ENCODE results near the gene FTSJ3.
A peak's percentile ranks its signal among the peaks of the same experiment; 100 is the strongest.

FTSJ3 gene

DNA sequence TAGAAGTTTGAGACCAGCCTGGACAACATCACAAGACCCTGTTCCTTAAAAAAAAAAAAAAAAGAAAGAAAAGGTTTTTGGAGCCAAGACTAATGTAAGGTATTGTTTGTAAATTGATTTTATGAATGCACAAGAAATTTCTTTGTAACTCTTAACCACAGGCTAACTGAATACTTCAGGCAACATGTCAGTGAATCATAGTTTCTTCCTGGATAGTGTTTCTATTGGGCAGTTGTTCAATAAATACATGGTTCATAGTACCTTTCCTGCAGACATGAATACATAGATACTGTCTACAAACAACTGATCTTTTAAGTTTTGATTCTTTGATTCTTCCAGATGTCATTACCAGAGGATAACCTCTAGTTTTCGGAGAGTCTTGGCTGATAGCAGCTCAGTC lies 41.9 kb downstream of the FTSJ3 start:
- no peak for DNase-seq

DNA sequence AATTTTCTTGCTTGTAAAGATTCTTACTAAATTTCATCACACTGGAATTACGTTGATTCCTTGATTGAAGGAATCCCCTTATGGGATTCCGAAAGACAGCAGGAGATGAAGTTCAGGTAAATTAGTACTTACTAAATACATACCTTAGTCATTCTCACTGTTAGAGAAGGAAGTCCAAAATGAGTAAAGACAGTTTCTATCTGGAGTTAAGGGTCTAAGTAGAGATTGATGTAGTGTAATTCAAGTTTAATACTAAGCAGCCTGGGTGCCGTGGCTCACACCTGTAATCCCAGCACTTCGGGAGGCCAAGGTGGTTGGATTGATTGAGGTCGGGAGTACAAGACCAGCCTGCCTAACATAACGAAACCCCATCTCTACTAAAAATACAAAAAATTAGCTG lies 43.9 kb downstream of the FTSJ3 start:
- DNase-seq = no peak

DNA sequence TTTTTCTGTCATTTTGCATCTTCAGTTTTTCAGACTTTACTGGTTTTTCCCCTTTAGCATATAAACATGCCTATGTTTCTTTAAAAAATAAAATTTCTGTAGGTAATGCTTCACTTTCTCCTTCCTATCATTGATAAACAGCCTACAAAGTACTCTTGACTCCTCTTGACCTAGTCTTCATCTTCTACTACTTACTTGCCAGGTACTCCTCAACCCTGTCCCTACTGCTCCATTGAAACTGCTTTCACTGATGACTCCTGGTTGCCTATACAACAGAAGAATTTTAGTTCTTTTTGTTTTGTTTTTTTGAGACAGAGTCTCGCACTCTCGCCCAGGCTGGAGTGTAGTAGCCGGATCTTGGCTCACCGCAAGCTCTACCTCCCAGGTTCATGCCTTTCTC lies 46.5 kb downstream of the FTSJ3 start:
- DNase-seq = no peak

DNA sequence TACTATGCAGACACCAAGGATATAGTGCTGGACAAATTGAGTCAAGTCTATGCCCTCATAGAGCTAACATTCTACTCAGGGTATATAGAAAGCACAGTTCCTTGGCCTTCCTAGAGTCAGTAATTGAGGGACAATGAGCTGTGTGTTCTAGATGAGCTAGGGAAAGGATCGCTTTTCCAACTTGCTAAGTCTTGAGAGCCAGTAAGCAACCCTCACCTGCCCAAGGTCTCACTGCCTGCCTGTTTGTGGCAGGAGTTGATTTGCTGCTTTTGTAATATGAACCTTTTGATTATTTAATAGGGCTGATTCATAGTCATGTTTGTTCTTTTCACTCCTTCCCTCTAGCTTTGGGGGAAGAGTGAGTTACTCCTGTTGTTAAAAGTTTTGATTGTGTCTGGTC lies 47.0 kb downstream of the FTSJ3 start:
- no peak for DNase-seq

DNA sequence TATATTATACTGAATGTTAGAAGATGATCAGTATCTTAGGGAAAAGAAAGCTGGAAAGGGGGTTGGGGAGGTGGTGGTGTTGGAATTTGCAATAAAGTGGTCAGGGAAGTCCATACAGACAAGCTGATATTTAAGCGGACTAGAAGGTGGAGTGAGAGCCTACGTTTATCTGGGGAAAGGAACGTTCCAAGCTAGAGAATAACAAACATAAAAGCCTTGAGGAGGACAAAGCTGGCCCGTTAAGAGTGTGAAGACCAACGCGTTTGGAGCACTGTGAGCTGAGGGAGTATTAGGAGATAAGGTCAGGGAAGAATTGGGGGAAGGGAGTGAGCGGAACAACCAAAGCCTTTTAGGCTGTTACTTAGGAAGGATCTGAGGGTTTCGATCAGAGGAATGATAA lies 52.0 kb downstream of the FTSJ3 start:
- no peak for DNase-seq

DNA sequence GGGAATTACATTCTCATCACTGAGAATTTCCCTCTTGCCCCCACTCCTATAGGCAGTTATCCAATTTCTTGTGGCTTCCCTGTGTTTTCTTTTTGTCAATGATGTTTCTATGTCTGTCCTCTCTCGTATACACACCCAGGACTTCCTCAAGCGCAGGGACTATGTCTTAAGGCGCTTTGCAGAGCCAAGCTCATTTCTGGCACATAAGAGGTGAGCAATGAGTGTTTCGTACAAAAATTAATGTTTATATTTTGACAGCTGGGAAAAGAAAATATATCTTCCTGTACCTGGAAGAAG lies 52.5 kb downstream of the FTSJ3 start:
- DNase-seq = no peak

DNA sequence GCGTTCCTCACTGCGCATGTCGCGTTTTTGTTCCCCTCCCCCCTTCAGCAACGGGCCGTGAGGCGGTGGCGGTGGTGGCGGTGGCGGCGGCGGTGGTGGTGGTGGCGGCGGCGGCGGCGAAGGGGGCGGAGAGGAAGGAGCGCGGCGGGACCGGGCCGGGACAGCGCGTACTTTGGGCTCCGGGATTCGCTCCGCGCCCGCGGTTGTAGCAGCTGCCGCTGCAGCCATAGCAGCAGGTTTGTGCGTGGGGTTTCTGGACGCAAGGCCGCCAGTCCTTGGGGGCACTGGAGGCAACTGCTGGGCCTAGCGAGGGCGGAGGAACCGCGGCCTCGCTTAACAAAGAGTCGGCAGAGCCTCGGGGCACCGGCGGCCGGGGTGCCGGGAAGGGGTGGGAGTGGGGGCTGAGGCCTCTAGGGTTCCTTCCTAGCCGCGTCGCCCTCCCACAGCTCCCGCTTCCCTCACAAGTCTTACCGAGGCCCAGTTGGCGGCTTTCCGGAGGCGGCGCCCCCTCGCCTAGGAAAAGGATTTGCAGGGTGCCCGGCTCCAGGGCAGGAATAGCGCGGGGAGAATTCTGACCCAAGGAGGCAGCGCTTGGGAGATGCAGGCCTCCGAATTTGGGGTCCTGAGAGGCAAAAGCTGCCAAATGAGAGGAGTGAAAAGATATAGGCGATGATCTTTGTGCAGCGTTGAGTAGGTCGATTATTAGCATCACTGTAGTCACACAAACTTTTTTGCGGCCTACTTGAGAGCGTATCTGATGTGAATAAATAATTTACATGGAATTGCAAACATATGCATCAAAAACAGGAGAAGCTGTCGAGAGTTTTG lies 53.1 kb downstream of the FTSJ3 start, which contains the start of gene DDX42:
Gene DDX42 (plus strand): TSS at position 30 of the 828 bp plus-strand sequence. CDS start 12,880 bp downstream, outside the sequence.
- peak in 1 of 2 donors; percentile 47 for DNase-seq

DNA sequence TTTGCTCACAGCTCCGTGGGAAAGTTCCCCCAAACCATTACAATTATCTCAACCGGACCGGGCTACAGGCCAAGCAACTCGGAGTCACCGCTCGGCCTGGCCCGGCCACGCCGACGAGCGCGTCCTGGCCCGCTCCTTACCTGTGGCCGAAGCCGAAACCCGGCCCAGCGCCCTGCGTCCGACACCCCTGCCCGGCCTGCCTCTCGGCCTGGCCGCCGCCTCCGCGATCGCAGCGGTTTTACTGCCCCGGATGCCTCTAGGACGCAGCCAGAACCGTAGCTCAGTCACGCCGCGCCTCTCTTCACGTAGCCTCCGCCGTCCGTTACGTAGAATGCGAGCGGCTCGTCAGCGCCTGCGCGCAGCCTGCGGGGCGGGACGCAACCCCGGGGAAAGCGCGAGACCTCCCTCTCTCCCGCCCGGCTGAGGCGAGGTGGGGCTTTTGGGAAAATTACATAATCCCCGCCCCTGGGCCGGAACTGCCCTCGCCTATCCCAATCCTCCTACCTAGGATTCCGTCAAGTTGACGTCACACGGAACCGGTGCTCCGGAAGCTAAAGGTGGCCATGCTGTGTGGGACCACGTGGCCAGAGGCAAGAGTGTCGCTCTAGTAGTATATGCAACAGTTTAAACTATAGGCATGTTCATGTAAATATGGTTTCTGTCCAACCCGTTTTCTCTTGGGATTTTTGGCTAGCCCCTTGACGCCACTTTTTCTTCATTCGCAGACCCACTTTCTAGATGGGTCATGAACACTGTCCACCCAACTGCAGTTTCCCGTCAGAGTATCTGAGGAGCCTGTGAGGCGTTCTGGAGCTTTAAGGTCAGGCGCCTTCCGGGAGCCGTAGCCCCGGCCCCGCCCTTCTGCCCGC lies 54.0 kb downstream of the FTSJ3 start, which contains the start of gene CCDC47:
Gene CCDC47 (minus strand): TSS at position 326 of the 869 bp plus-strand sequence. CDS start 7,422 bp downstream, outside the sequence.
- DNase-seq = peak; percentile 94 to 96

DNA sequence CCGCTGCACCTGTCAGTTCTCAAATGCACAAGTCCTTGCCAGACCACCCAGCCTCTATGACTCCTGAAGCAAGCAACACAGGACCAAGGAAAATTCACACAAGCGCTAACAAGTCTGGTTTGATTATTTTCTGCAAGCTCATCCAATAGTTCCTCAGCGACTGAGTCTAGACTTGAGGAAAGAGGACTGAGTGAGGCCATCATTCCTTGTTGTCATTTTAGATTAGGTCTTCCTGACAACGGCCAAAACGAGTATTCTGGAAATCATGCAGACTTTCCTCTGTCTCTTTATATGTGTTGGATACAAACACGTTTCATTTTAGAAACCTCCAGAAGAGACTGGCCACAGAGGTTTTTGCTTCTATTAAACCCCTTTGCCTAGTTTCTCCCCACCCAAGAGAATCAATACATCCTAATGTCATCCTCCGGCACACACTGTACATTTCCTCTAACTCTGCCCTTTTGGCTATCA lies 54.6 kb downstream of the FTSJ3 start:
- DNase-seq = no peak

All from bone marrow (tissue), 2 donors.